Lower leg skin (tissue), 3 donors: ENCODE results near the gene RYR2.

Experiments used
- CTCF ChIP-seq, 3 donors: fragments of 450-650 bp; IDR thresholded peaks; one replicate each; pipeline ENCODE4 v1.5.1; 2016; ENCODE audit warnings: antibody characterized with exemption in 3 of 3, mild to moderate bottlenecking in 3 of 3, moderate library complexity in 2 of 3
- POLR2A ChIP-seq, 2 donors: fragments of 450-650 bp; IDR thresholded peaks; one replicate each; pipeline ENCODE4 v1.6.1; 2016 to 2017; ENCODE audit warnings: antibody characterized with exemption in 2 of 2, mild to moderate bottlenecking in 1 of 2, moderate library complexity in 1 of 2

GRCh38 chr1:237227476-237227875 is 185.5 kb downstream of the RYR2 start:
- TF ChIP-seq CTCF (IDR thresholded peaks at IDR 0.05) (no peak), POLR2A (IDR thresholded peaks at IDR 0.05) (no peak)
